IMR-90 (cell line): ENCODE data around the gene ITPKB. TPM values are rescaled to one million over a fixed set of nuclear protein-coding genes. Genes with fewer than 3 reads are reported as not detected.

Experiments
- ATAC-seq: fragments of 200-7000 bp; cut with Tn5 transposase; 2 replicates; pipeline ENCODE4 v1.9.1; 2020; ENCODE audit warnings: low read depth, mild to moderate bottlenecking, moderate library complexity
- BruUV-seq: library from RNA; stranded (reverse); fragments of 400-500 nt; replicated peaks from 2 replicates; lab custom pipeline; 2021; lab: Mats Ljungman, UMichigan
- CTCF ChIA-PET: fragments of 300-600 bp; formaldehyde crosslinking; extraction: SDS; loops from one replicate; lab custom pipeline; 2021; ENCODE audit warnings: antibody characterized with exemption; lab: Yijun Ruan, JAX
- POLR2A ChIA-PET: fragments of 300-600 bp; sonication (Branson Sonifier 250); formaldehyde crosslinking; loops from one replicate; lab custom pipeline; 2022; ENCODE audit warnings: antibody characterized with exemption; ENCODE audit not compliant: unreplicated experiment; lab: Charles Lee
- DNase-seq: peaks from one replicate; pipeline ENCODE4 v3.0.0; 2013
- H2AFZ ChIP-seq: replicated peaks from 2 replicates; pipeline ENCODE3; 2013; ENCODE audit warnings: low read length, mild to moderate bottlenecking; ENCODE audit not compliant: poor library complexity
- H2AK5ac ChIP-seq: 2 replicates; pipeline ENCODE4 v1.6.1; 2013; ENCODE audit warnings: low read depth, low read length, inconsistent platforms
- H2AK9ac ChIP-seq: replicated peaks from 2 replicates; pipeline ENCODE3; 2013; ENCODE audit warnings: mild to moderate bottlenecking, low read depth, low read length, moderate library complexity; ENCODE audit not compliant: poor library complexity
- H2BK120ac ChIP-seq: 2 replicates; pipeline ENCODE4 v1.6.1; 2013; ENCODE audit warnings: low read depth, low read length, inconsistent platforms
- H2BK15ac ChIP-seq: 3 replicates; pipeline ENCODE4 v1.6.1; 2013; ENCODE audit warnings: low read depth, low read length, inconsistent platforms
- H2BK20ac ChIP-seq: 2 replicates; pipeline ENCODE4 v1.6.1; 2013; ENCODE audit warnings: low read depth, mild to moderate bottlenecking, inconsistent platforms, low read length, moderate library complexity
- H2BK5ac ChIP-seq: 2 replicates; pipeline ENCODE4 v1.6.1; 2013; ENCODE audit warnings: mild to moderate bottlenecking, low read depth, low read length, inconsistent platforms; ENCODE audit not compliant: poor library complexity, severe bottlenecking
- H3K14ac ChIP-seq: replicated peaks from 2 replicates; pipeline ENCODE4 v1.6.1; 2013; ENCODE audit warnings: low read depth, low read length, inconsistent platforms
- H3K18ac ChIP-seq: 2 replicates; pipeline ENCODE4 v1.6.1; 2013; ENCODE audit warnings: low read depth, low read length, control low read depth
- H3K23ac ChIP-seq: 2 replicates; pipeline ENCODE4 v1.6.1; 2013; ENCODE audit warnings: low read depth, low read length, inconsistent platforms
- H3K27ac ChIP-seq: 2 replicates; pipeline ENCODE4 v1.5.1; 2013; ENCODE audit warnings: mild to moderate bottlenecking, control low read depth, low read length; ENCODE audit not compliant: insufficient read depth
- H3K27me3 ChIP-seq: 2 replicates; pipeline ENCODE4 v1.6.1; 2013; ENCODE audit warnings: low read length; ENCODE audit not compliant: control insufficient read depth, insufficient read depth
- H3K36me3 ChIP-seq: 2 replicates; pipeline ENCODE4 v1.6.1; 2013; ENCODE audit warnings: low read length, mixed read lengths; ENCODE audit not compliant: control insufficient read depth, insufficient read depth
- H3K4ac ChIP-seq: 2 replicates; pipeline ENCODE4 v1.6.1; 2013; ENCODE audit warnings: low read depth, low read length, inconsistent platforms
- H3K4me1 ChIP-seq: 2 replicates; pipeline ENCODE4 v1.6.1; 2013; ENCODE audit warnings: low read length, mixed read lengths; ENCODE audit not compliant: control insufficient read depth, insufficient read depth
- H3K4me2 ChIP-seq: 2 replicates; pipeline ENCODE4 v1.6.1; 2013; ENCODE audit warnings: low read depth, mild to moderate bottlenecking, control low read depth, low read length, moderate library complexity
- H3K4me3 ChIP-seq: 2 replicates; pipeline ENCODE4 v1.5.1; 2013; ENCODE audit warnings: low read depth, mild to moderate bottlenecking, control low read depth, low read length, moderate library complexity; ENCODE audit not compliant: insufficient read depth
- H3K56ac ChIP-seq: 2 replicates; pipeline ENCODE4 v1.6.1; 2013; ENCODE audit warnings: low read length, inconsistent platforms; ENCODE audit not compliant: insufficient read depth; ENCODE audit errors: extremely low read depth
- H3K79me1 ChIP-seq, 2 experiments: 2 replicates each; pipeline ENCODE4 v1.6.1; 2013; ENCODE audit warnings: low read length in 2 of 2, inconsistent platforms in 1 of 2, low read depth in 1 of 2
- H3K9ac ChIP-seq: 2 replicates; pipeline ENCODE4 v1.6.1; 2013; ENCODE audit warnings: low read depth, low read length, control low read depth
- H3K9me1 ChIP-seq: 2 replicates; pipeline ENCODE4 v1.6.1; 2013; ENCODE audit warnings: low read length, inconsistent platforms; ENCODE audit not compliant: insufficient read depth
- H3K9me3 ChIP-seq: 2 replicates; pipeline ENCODE4 v1.6.1; 2013; ENCODE audit warnings: low read length; ENCODE audit not compliant: control insufficient read depth, insufficient read depth
- H4K20me1 ChIP-seq: 2 replicates; pipeline ENCODE4 v1.6.1; 2013; ENCODE audit warnings: low read length, inconsistent platforms; ENCODE audit not compliant: insufficient read depth
- H4K5ac ChIP-seq: 2 replicates; pipeline ENCODE4 v1.6.1; 2013; ENCODE audit warnings: mild to moderate bottlenecking, low read depth, low read length, control low read depth
- H4K8ac ChIP-seq, 2 experiments: 2 replicates each; pipeline ENCODE4 v1.6.1; 2013; ENCODE audit warnings: low read depth in 2 of 2, low read length in 2 of 2, control low read depth in 1 of 2, inconsistent platforms in 1 of 2
- H4K91ac ChIP-seq: 2 replicates; pipeline ENCODE4 v1.6.1; 2013; ENCODE audit warnings: low read depth, low read length, inconsistent platforms; ENCODE audit not compliant: insufficient read depth
- BHLHE40 ChIP-seq: fragments of 150-350 bp; IDR thresholded peaks from 2 replicates; pipeline ENCODE4 v1.6.1; 2016; ENCODE audit warnings: mild to moderate bottlenecking, low read depth, low read length
- CEBPB ChIP-seq: IDR thresholded peaks from 2 replicates; pipeline ENCODE4 v1.6.1; 2012; ENCODE audit warnings: low read depth, low read length, improper control_type of control experiment
- CHD1 ChIP-seq: IDR thresholded peaks from 2 replicates; pipeline ENCODE4 v1.6.1; 2012; ENCODE audit warnings: low read depth, low read length, improper control_type of control experiment
- FOS ChIP-seq: fragments of 150-350 bp; IDR thresholded peaks from 2 replicates; pipeline ENCODE4 v1.6.1; 2016; ENCODE audit warnings: low read depth, low read length
- MXI1 ChIP-seq: IDR thresholded peaks from 2 replicates; pipeline ENCODE4 v1.6.1; 2012; ENCODE audit warnings: low read depth, mild to moderate bottlenecking, low read length, moderate library complexity, borderline replicate concordance
- NFE2L2 ChIP-seq: fragments of 150-350 bp; IDR thresholded peaks from 2 replicates; pipeline ENCODE4 v1.6.1; 2016; ENCODE audit warnings: low read depth, mild to moderate bottlenecking, low read length
- POLR2A ChIP-seq: IDR thresholded peaks from 2 replicates; pipeline ENCODE4 v1.6.1; 2012; ENCODE audit warnings: mild to moderate bottlenecking, low read depth, low read length
- RAD21 ChIP-seq: IDR thresholded peaks from 2 replicates; pipeline ENCODE4 v1.6.1; 2012; ENCODE audit warnings: low read length, improper control_type of control experiment
- RCOR1 ChIP-seq: IDR thresholded peaks from 2 replicates; pipeline ENCODE4 v1.6.1; 2012; ENCODE audit warnings: mild to moderate bottlenecking, low read length, improper control_type of control experiment; ENCODE audit not compliant: insufficient replicate concordance
- RFX5 ChIP-seq: IDR thresholded peaks from 2 replicates; pipeline ENCODE4 v1.8.0; 2012; ENCODE audit warnings: low read depth, mild to moderate bottlenecking, low read length, moderate library complexity
- SMC3 ChIP-seq: fragments of 150-350 bp; IDR thresholded peaks from 2 replicates; pipeline ENCODE4 v1.6.1; 2016; ENCODE audit warnings: low read depth, mild to moderate bottlenecking, antibody characterized with exemption, low read length, moderate library complexity
- WGBS, 2 experiments: methylation state at CpG; one replicate each; pipeline versions ENCODE4 v1.1.5 to v1.1.7; 2013; ENCODE audit warnings: missing lambda C conversion rate in 2 of 2; ENCODE audit not compliant: insufficient read length in 1 of 2; ENCODE audit errors: extremely low coverage in 2 of 2; 5-methylcytosine and 5-hydroxymethylcytosine counted together
- dilution Hi-C: fragments of 300-500 bp; cut with HindIII; formaldehyde crosslinking; loops from one replicate; pipeline ENCODE4 v1.14.3; 2018; ENCODE audit warnings: low sequenced_read_pairs; ENCODE audit not compliant: unreplicated experiment
- in situ Hi-C: fragments of 300-500 bp; cut with MboI; formaldehyde crosslinking; loops from 3 replicates; pipeline ENCODE4 v1.14.3; 2019; ENCODE audit warnings: low sequenced_read_pairs, inconsistent platforms, mixed read lengths
- intact Hi-C: fragments of 100-400 bp; cut with micrococcal nuclease; formaldehyde crosslinking; loops from 2 replicates; pipeline ENCODE4 v1.10.0; 2022
- polyA plus RNA-seq, 3 experiments: library from polyadenylated mRNA; depleted of rRNA; stranded (reverse); fragments of >200 nt; gene quantifications; 2 replicates each; pipeline ENCODE4 v1.2.3, GENCODE V29; 2012; ENCODE audit warnings: low replicate concordance in 1 of 3
- total RNA-seq: library from RNA; depleted of rRNA; stranded (reverse); fragments of >200 nt; gene quantifications from 2 replicates; pipeline ENCODE4 v1.2.3, GENCODE V29; 2012
- TF ChIP-seq, protein P1 (sequence below): conservative IDR thresholded peaks from 2 replicates; pipeline ENCODE4 v1.5.1; 2012; ENCODE audit warnings: mild to moderate bottlenecking, low read depth, low read length, improper control_type of control experiment
- TF ChIP-seq, protein P2 (sequence below): fragments of 150-350 bp; IDR thresholded peaks from 2 replicates; pipeline ENCODE4 v1.6.1; 2016; ENCODE audit warnings: low read depth, mild to moderate bottlenecking, low read length, moderate library complexity, borderline replicate concordance

The ITPKB gene
- total and polyA plus RNA-seq, 2 of the 4 experiments (the other 2 are of a cell fraction) = 0.72 to 1.4 TPM

DNA sequence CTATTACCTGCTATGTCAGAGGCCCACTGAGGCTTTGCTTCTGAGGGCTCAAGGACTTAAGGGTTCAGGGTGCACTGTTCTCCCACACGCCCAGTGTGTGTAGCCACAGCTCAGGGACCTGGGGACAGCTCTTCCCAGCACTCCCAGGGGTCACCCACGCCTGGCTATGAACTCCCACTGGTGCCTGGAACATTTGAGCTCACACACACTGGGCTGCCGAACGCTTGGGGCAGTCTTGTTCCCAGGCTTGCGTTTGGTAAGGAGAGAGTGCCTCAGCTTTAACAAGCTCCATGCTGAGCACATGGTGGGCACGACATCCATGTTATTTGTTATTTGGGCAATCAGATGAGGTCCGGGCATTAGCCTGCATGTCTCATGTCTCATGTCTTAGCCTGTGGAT, 153.0 kb downstream of the ITPKB start:
- Histone ChIP-seq H2BK5ac (no peak overlapping the region), H2AK9ac (no peak overlapping the region), H4K91ac (no peak overlapping the region), H2AFZ (no peak overlapping the region), H3K4me3 (no peak overlapping the region), H3K18ac (no peak overlapping the region), H3K9ac (no peak overlapping the region), H3K36me3 (no peaks in the 10 kb centered on the region), H2BK15ac (no peak overlapping the region), H3K14ac (no peak overlapping the region), H3K27me3 (peaks cover 14% of the 10 kb centered on the region), H3K4me2 (no peak overlapping the region), H3K56ac (no peak overlapping the region), H2AK5ac (no peak overlapping the region), H3K4me1 (no peaks in the 10 kb centered on the region), H4K8ac (no peak overlapping the region), H4K20me1 (no peaks in the 10 kb centered on the region), H4K5ac (no peak overlapping the region), H3K79me1 (no peaks in the 10 kb centered on the region), H2BK120ac (no peak overlapping the region), H2BK20ac (no peak overlapping the region), H3K4ac (no peak overlapping the region), H3K9me3 (no peaks in the 10 kb centered on the region), H3K27ac (no peak overlapping the region), H3K9me1 (no peaks in the 10 kb centered on the region), H3K23ac (no peak overlapping the region)
- ChIA-PET CTCF (no interaction called here), POLR2A (no interaction called here)
- DNase-seq = no peak
- no TSS peak for BruUV-seq
- 80% methylated on average over 4 of the region's 7 CpGs; no CpG with 5 or more reads in 1 of the 2 experiments for WGBS, 2 experiments
- intact Hi-C loops = no loop called here
- TF ChIP-seq MXI1 (no peak), POLR2A (no peak), RAD21 (no peak), SMC3 (no peak), NFE2L2 (no peak), RCOR1 (no peak), CEBPB (no peak), RFX5 (no peak), FOS (no peak), CHD1 (no peak), BHLHE40 (no peak)
- TF ChIP-seq, protein P1, sequence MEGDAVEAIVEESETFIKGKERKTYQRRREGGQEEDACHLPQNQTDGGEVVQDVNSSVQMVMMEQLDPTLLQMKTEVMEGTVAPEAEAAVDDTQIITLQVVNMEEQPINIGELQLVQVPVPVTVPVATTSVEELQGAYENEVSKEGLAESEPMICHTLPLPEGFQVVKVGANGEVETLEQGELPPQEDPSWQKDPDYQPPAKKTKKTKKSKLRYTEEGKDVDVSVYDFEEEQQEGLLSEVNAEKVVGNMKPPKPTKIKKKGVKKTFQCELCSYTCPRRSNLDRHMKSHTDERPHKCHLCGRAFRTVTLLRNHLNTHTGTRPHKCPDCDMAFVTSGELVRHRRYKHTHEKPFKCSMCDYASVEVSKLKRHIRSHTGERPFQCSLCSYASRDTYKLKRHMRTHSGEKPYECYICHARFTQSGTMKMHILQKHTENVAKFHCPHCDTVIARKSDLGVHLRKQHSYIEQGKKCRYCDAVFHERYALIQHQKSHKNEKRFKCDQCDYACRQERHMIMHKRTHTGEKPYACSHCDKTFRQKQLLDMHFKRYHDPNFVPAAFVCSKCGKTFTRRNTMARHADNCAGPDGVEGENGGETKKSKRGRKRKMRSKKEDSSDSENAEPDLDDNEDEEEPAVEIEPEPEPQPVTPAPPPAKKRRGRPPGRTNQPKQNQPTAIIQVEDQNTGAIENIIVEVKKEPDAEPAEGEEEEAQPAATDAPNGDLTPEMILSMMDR = no peak
- TF ChIP-seq, protein P2, sequence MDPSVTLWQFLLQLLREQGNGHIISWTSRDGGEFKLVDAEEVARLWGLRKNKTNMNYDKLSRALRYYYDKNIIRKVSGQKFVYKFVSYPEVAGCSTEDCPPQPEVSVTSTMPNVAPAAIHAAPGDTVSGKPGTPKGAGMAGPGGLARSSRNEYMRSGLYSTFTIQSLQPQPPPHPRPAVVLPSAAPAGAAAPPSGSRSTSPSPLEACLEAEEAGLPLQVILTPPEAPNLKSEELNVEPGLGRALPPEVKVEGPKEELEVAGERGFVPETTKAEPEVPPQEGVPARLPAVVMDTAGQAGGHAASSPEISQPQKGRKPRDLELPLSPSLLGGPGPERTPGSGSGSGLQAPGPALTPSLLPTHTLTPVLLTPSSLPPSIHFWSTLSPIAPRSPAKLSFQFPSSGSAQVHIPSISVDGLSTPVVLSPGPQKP = no peak
- dilution Hi-C loops = no loop called here
- no peak for ATAC-seq
- in situ Hi-C loops = no loop called here
